ENCODE data around the gene ARHGAP44.
"Not testable (repeated sequence)": the region's sequence is repeated elsewhere in the genome, so short reads cannot be mapped to it uniquely, and the experiment has no call there.

ARHGAP44 gene

GRCh38 chr17:12964162-12964561 is 174.9 kb downstream of the ARHGAP44 start:
- no peak for DNase-seq (ENCODE audit: low spot score)

GRCh38 chr17:12964840-12965239 is 175.5 kb downstream of the ARHGAP44 start:
- DNase-seq (ENCODE audit: low spot score): no peak

- DNase-seq (ENCODE audit: low spot score): no peak
Measured at GRCh38 chr17:12965988-12966387, 176.7 kb downstream of the ARHGAP44 start.

- no peak for DNase-seq (ENCODE audit: low spot score)
Measured at GRCh38 chr17:12966413-12966812, 177.1 kb downstream of the ARHGAP44 start.

GRCh38 chr17:12967962-12968361 is 178.7 kb downstream of the ARHGAP44 start:
- no peak for DNase-seq (ENCODE audit: low spot score)

GRCh38 chr17:12973496-12974004 is 184.3 kb downstream of the ARHGAP44 start:
- no peak for DNase-seq (ENCODE audit: low spot score)

- DNase-seq (ENCODE audit: low spot score): no peak
Measured at GRCh38 chr17:12974005-12974531, 184.8 kb downstream of the ARHGAP44 start.

- DNase-seq (ENCODE audit: low spot score): no peak
Measured at GRCh38 chr17:12977008-12977751, 187.9 kb downstream of the ARHGAP44 start.

- not testable (repeated sequence) for DNase-seq (ENCODE audit: low spot score)
Measured at GRCh38 chr17:12978787-12979186, 189.5 kb downstream of the ARHGAP44 start.

- no peak for DNase-seq (ENCODE audit: low spot score)
Measured at GRCh38 chr17:12979246-12979645, 189.9 kb downstream of the ARHGAP44 start.

- DNase-seq (ENCODE audit: low spot score): no peak
Measured at GRCh38 chr17:12979826-12980500, 190.7 kb downstream of the ARHGAP44 start.

GRCh38 chr17:12982224-12982623 is 192.9 kb downstream of the ARHGAP44 start:
- DNase-seq (ENCODE audit: low spot score): no peak

GRCh38 chr17:12983991-12984884 is 194.9 kb downstream of the ARHGAP44 start:
- DNase-seq (ENCODE audit: low spot score): no peak

GRCh38 chr17:12985431-12986293 is 196.4 kb downstream of the ARHGAP44 start:
- DNase-seq (ENCODE audit: low spot score): no peak

- no peak for DNase-seq (ENCODE audit: low spot score)
Measured at GRCh38 chr17:12987120-12987519, 197.8 kb downstream of the ARHGAP44 start.

- DNase-seq (ENCODE audit: low spot score): no peak
Measured at GRCh38 chr17:12990041-12990808, 200.9 kb downstream of the ARHGAP44 start.

- DNase-seq (ENCODE audit: low spot score): no peak
Measured at GRCh38 chr17:12990926-12991325, 201.6 kb downstream of the ARHGAP44 start.

- no peak for DNase-seq (ENCODE audit: low spot score)
Measured at GRCh38 chr17:12992676-12993075, 203.4 kb downstream of the ARHGAP44 start.

GRCh38 chr17:12993631-12994030 is 204.3 kb downstream of the ARHGAP44 start:
- no peak for DNase-seq (ENCODE audit: low spot score)

GRCh38 chr17:12994341-12995074 is 205.2 kb downstream of the ARHGAP44 start:
- DNase-seq (ENCODE audit: low spot score): no peak

Measured in hematopoietic multipotent progenitor cell treated with erythropoietin and hydrocortisone succinate and interleukin-3 and kit ligand, for 15 days (in vitro differentiated cells).